BLaER1 treated with 17β-estradiol and CSF1 and Interleukin-3, amounts not matched to agents 10 nM and 100 nM (cell line): ENCODE measurements around the gene BTAF1.

Source experiments
- H3K27ac ChIP-seq, 11 experiments: shearing (Covaris generic); formaldehyde crosslinking; 2 replicates each; pipeline ENCODE4 v1.8.1; 2022
- H3K27me3 ChIP-seq, 11 experiments: shearing (Covaris generic); formaldehyde crosslinking; 2 replicates each; pipeline ENCODE4 v1.8.1; 2022
- H3K36me3 ChIP-seq, 11 experiments: shearing (Covaris generic); formaldehyde crosslinking; 2 replicates each; pipeline ENCODE4 v1.8.1; 2022
- H3K4me1 ChIP-seq, 10 experiments: shearing (Covaris generic); formaldehyde crosslinking; 2 replicates each; pipeline ENCODE4 v1.8.1; 2022
- H3K4me2 ChIP-seq, 11 experiments: shearing (Covaris generic); formaldehyde crosslinking; 2 replicates each; pipeline ENCODE4 v1.8.1; 2022
- H3K4me3 ChIP-seq, 10 experiments: shearing (Covaris generic); formaldehyde crosslinking; 2 replicates each; pipeline ENCODE4 v1.8.1; 2022
- H3K9ac ChIP-seq, 11 experiments: shearing (Covaris generic); formaldehyde crosslinking; 2 replicates each; pipeline ENCODE4 v1.8.1; 2022
- H3K9me3 ChIP-seq, 11 experiments: shearing (Covaris generic); formaldehyde crosslinking; replicated peaks in 1 of 11; 2 replicates each; pipeline ENCODE4 v1.8.1; 2022
- H4K20me1 ChIP-seq, 11 experiments: shearing (Covaris generic); formaldehyde crosslinking; 2 replicates each; pipeline ENCODE4 v1.8.1; 2022
- Cebpa-rat ChIP-seq, 11 experiments: shearing (Covaris generic); IDR thresholded peaks; 2 replicates each; pipeline ENCODE4 v1.8.1; 2022

Gene BTAF1

GRCh38 chr10:92038949-92039348 is 115.4 kb downstream of the BTAF1 start:
- H4K20me1 ChIP-seq = no peaks in the 10 kb centered on the region
- H3K4me3 ChIP-seq = no peak overlapping the region
- TF ChIP-seq Cebpa-rat (IDR thresholded peaks at IDR 0.05) = no peak
- peaks cover 9 to 35% (median 26%) of the 10 kb centered on the region in 11 experiments; a peak in 20 of 22 replicates for H3K36me3 ChIP-seq
- H3K4me2 ChIP-seq = no peak overlapping the region
- H3K27ac ChIP-seq = no peak overlapping the region
- H3K27me3 ChIP-seq = no peaks in the 10 kb centered on the region
- H3K9me3 ChIP-seq = peaks cover 0 to 10% (median 0%) of the 10 kb centered on the region in 11 experiments; a peak in 1 of 22 replicates
- H3K9ac ChIP-seq = no peak overlapping the region
- H3K4me1 ChIP-seq = peaks cover 0 to 16% (median 3%) of the 10 kb centered on the region in 10 experiments; a peak in 9 of 20 replicates

DNA sequence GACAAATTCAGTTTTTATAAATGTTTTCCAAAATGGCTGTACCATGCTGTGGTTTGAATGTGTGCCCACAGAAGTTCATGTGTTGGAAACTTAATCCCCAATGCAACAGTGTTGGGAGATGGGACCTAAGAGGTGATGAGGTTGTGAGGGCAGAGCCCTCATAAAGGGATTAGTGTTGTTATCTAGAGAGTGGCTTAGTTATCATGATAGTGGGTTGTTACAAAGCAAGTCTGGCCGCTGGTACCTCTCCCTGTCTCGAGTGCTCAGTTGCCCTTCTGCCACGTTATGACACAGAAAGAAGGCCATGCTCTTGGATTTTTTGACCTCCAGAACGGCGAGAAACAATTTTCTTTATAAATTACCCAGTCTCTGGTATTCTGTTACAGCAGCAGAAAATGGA is 119.0 kb downstream of the BTAF1 start:
- H3K9me3 ChIP-seq = no peaks in the 10 kb centered on the region
- H3K4me2 ChIP-seq = no peak overlapping the region
- H3K4me1 ChIP-seq = peaks cover under 1 to 16% (median 4%) of the 10 kb centered on the region in 10 experiments; a peak in 18 of 20 replicates
- no peak overlapping the region for H3K4me3 ChIP-seq
- no peak for TF ChIP-seq Cebpa-rat (IDR thresholded peaks at IDR 0.05)
- H4K20me1 ChIP-seq = 0 out of 22 replicates have a peak, but pooled peaks cover 0 to 5% (median 0%) of the 10 kb centered on the region in 11 experiments
- no peak overlapping the region for H3K27ac ChIP-seq
- H3K9ac ChIP-seq = no peak overlapping the region
- peaks cover 0 to 23% (median 2%) of the 10 kb centered on the region in 11 experiments; a peak in 13 of 22 replicates for H3K36me3 ChIP-seq
- H3K27me3 ChIP-seq = no peaks in the 10 kb centered on the region

DNA sequence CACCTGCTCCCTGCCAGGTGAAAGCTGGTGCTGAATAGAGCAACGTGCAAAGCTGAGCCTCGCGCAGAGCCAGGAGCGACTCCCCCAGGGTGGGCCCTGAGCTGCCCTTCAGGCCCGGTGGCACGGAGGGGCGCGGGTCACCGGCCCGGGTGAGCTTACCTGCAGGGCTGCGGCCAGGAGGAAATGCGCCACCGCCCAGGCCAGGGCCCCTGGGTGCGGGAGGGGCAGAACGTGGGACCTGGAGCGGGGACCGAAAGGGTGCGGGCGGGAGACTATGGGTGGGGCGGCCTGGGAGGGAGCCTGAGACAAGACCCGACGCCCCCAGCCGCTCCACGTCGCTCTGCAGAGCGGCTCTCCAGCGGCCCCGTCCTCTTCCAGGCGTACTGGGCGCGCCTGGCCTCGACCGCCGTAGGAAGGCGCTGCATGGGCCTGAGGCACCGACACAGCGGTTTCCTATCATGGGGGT is 122.1 kb downstream of the BTAF1 start:
- Histone ChIP-seq H3K4me2 (no peak overlapping the region), H3K9me3 (no peaks in the 10 kb centered on the region), H3K36me3 (peaks cover 0 to 37% (median 0%) of the 10 kb centered on the region in 11 experiments; a peak in 10 of 22 replicates), H3K4me1 (peaks cover 10 to 16% (median 12%) of the 10 kb centered on the region in 10 experiments), H4K20me1 (peaks cover 0 to 5% (median 0%) of the 10 kb centered on the region in 11 experiments; a peak in 1 of 22 replicates), H3K27me3 (no peaks in the 10 kb centered on the region), H3K27ac (no peak overlapping the region), H3K9ac (no peak overlapping the region), H3K4me3 (no peak overlapping the region)
- TF ChIP-seq Cebpa-rat (IDR thresholded peaks at IDR 0.05) = no peak

DNA sequence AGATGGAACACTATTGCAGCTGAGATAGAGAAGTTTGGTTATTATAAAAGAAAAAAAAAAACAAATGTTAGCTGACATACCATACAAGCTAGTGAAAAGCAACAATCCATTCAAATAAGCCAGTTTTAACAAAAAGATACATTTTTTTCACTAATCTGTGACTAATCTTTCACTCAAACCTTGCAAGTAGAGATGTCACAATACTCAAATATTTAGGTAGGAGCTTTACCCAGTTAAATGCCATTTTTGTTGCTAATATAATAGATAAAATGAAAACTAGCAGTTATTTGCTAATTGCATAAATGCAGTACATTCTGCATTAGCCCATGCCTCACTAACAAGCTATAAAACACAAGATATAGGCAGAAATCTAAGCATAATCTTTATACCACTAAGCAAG is 123.6 kb downstream of the BTAF1 start:
- no peak for TF ChIP-seq Cebpa-rat (IDR thresholded peaks at IDR 0.05)
- peaks cover 0 to 52% (median 7%) of the 10 kb centered on the region in 11 experiments; a peak in 13 of 22 replicates for H3K36me3 ChIP-seq
- H3K27ac ChIP-seq = no peak overlapping the region
- H3K4me1 ChIP-seq = peaks cover 9 to 14% (median 11%) of the 10 kb centered on the region in 10 experiments
- no peak overlapping the region for H3K4me3 ChIP-seq
- no peaks in the 10 kb centered on the region for H3K9me3 ChIP-seq
- peaks cover 0 to 5% (median 0%) of the 10 kb centered on the region in 11 experiments; a peak in 2 of 22 replicates for H4K20me1 ChIP-seq
- no peak overlapping the region for H3K9ac ChIP-seq
- no peaks in the 10 kb centered on the region for H3K27me3 ChIP-seq
- peak overlapping the region in 2 of 11 experiments; percentile 52 to 63; a peak in 3 of 22 replicates for H3K4me2 ChIP-seq

DNA sequence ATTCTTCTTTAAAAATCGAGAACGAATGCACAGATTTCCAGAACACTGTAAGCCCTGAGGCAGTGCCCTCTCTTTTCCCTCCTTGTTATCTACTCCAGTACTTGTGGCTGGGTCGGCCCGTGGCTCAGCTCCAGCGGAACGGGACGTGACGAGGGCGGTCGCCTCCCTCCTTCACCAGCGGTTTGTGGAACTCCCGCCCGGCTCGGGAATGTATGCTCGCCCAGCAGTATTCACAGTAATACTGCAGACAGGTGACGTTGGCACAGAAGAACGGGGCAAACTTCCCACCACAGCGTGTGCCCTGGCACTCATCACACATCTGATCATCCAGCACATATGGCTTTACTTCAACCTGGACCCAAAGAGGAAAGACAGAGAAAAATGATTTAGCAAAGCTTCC is 128.5 kb downstream of the BTAF1 start:
- Histone ChIP-seq H3K27ac (no peak overlapping the region), H3K27me3 (no peaks in the 10 kb centered on the region), H3K36me3 (peaks cover 0 to 68% (median 10%) of the 10 kb centered on the region in 11 experiments; a peak in 11 of 22 replicates), H3K4me3 (no peak overlapping the region), H3K4me2 (no peak overlapping the region), H3K4me1 (peaks cover 9 to 14% (median 11%) of the 10 kb centered on the region in 10 experiments), H3K9ac (no peak overlapping the region), H4K20me1 (peaks cover 0 to 10% (median 0%) of the 10 kb centered on the region in 11 experiments; a peak in 2 of 22 replicates), H3K9me3 (no peaks in the 10 kb centered on the region)
- no peak for TF ChIP-seq Cebpa-rat (IDR thresholded peaks at IDR 0.05)

GRCh38 chr10:92052741-92053140 is 129.2 kb downstream of the BTAF1 start:
- H4K20me1 ChIP-seq = peaks cover 0 to 11% (median 0%) of the 10 kb centered on the region in 11 experiments; a peak in 3 of 22 replicates
- H3K9ac ChIP-seq = no peak overlapping the region
- TF ChIP-seq Cebpa-rat (IDR thresholded peaks at IDR 0.05) = no peak
- peaks cover 7 to 9% (median 8%) of the 10 kb centered on the region in 10 experiments for H3K4me1 ChIP-seq
- H3K4me2 ChIP-seq = no peak overlapping the region
- peaks cover 0 to 75% (median 10%) of the 10 kb centered on the region in 11 experiments; a peak in 11 of 22 replicates for H3K36me3 ChIP-seq
- no peaks in the 10 kb centered on the region for H3K27me3 ChIP-seq
- H3K9me3 ChIP-seq = no peaks in the 10 kb centered on the region
- H3K4me3 ChIP-seq = no peak overlapping the region
- no peak overlapping the region for H3K27ac ChIP-seq

DNA sequence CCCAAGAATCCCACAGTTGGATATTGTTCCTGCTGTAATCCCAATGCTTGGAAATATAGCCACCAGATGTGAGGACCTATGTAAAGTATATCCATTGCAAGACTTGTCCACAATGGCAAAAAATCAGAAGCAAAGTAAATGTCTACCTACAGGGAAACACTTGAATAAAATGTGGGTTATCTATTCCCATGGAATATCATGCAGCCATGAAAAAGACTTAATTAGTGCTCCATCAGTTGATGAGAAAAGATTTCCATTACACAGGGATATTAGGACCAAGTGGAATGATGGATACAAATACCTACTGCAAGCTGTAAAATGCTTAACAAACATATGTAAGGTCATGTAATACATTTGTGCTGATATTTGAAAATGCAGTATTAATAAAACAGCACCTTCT is 131.2 kb downstream of the BTAF1 start:
- no peak for TF ChIP-seq Cebpa-rat (IDR thresholded peaks at IDR 0.05)
- Histone ChIP-seq H3K9ac (no peak overlapping the region), H3K27ac (no peak overlapping the region), H3K4me2 (no peak overlapping the region), H4K20me1 (peaks cover 0 to 11% (median 0%) of the 10 kb centered on the region in 11 experiments; a peak in 3 of 22 replicates), H3K27me3 (no peaks in the 10 kb centered on the region), H3K9me3 (no peaks in the 10 kb centered on the region), H3K4me1 (no peaks in the 10 kb centered on the region), H3K36me3 (peaks cover 0 to 84% (median 10%) of the 10 kb centered on the region in 11 experiments; a peak in 11 of 22 replicates), H3K4me3 (no peak overlapping the region)

- Histone ChIP-seq H3K36me3 (peaks cover 0 to 88% (median 0%) of the 10 kb centered on the region in 11 experiments; a peak in 6 of 22 replicates), H3K4me1 (no peaks in the 10 kb centered on the region), H3K9ac (no peak overlapping the region), H3K27me3 (no peaks in the 10 kb centered on the region), H4K20me1 (peaks cover 0 to 5% (median 0%) of the 10 kb centered on the region in 11 experiments; a peak in 2 of 22 replicates), H3K27ac (no peak overlapping the region), H3K4me3 (no peak overlapping the region), H3K9me3 (no peaks in the 10 kb centered on the region), H3K4me2 (no peak overlapping the region)
- no peak for TF ChIP-seq Cebpa-rat (IDR thresholded peaks at IDR 0.05)
Measured at GRCh38 chr10:92062273-92062672, 138.7 kb downstream of the BTAF1 start.

GRCh38 chr10:92064506-92064905 is 140.9 kb downstream of the BTAF1 start:
- Histone ChIP-seq H3K4me3 (no peak overlapping the region), H3K4me1 (no peaks in the 10 kb centered on the region), H3K27me3 (no peaks in the 10 kb centered on the region), H3K4me2 (no peak overlapping the region), H3K36me3 (peaks cover 0 to 92% (median 0%) of the 10 kb centered on the region in 11 experiments; a peak in 6 of 22 replicates), H3K27ac (no peak overlapping the region), H3K9me3 (no peaks in the 10 kb centered on the region), H3K9ac (no peak overlapping the region), H4K20me1 (no peaks in the 10 kb centered on the region)
- TF ChIP-seq Cebpa-rat (IDR thresholded peaks at IDR 0.05) = no peak
